Stimulated activated CD8-positive, alpha-beta memory T cell treated with anti-CD3 and anti-CD28 coated beads, Interleukin-7, amount 100 ng/mL, for 24 hours (primary cell): ENCODE data around the gene SMAD3.
"Not testable (repeated sequence)": the region's sequence is repeated elsewhere in the genome, so short reads cannot be mapped to it uniquely, and the experiment has no call there.

Experiments used
- DNase-seq: peaks from one replicate; pipeline ENCODE4 v3.0.0-alpha.2; 2020; ENCODE audit warnings: low read depth

SMAD3 gene

GRCh38 chr15:67065531-67066005 is at the start of gene SMAD3:
Gene SMAD3, plus strand, starts transcription at chr15:67065602. Its CDS starts 553 bp downstream, at chr15:67066155.
- DNase-seq = peak; percentile 38

GRCh38 chr15:67017311-67017710 is 48.1 kb upstream of the SMAD3 start:
- DNase-seq = no peak

GRCh38 chr15:67018026-67018425 is 47.4 kb upstream of the SMAD3 start:
- no peak for DNase-seq

DNA sequence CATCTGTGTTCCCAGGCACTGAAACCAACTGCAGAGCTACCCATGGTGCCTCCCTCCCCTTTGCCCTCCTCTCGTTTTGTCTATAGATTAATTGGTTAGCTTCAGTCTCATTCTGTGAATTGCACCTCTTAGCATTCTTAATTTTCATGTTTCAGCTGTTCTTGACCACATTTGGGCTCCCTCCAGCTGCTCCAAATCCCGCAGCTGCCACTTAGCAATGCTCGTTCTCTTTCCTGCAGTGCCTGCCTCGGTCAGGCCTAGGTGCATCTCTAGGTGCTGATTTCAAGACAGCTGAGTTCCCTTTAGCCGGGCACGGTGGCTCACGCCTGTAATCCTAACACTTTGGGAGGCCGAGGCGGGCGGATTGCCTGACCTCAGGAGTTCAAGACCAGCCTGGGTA is 47.0 kb upstream of the SMAD3 start:
- no peak for DNase-seq

- no peak for DNase-seq
Observed at GRCh38 chr15:67019069-67019468, 46.3 kb upstream of the SMAD3 start.

DNA sequence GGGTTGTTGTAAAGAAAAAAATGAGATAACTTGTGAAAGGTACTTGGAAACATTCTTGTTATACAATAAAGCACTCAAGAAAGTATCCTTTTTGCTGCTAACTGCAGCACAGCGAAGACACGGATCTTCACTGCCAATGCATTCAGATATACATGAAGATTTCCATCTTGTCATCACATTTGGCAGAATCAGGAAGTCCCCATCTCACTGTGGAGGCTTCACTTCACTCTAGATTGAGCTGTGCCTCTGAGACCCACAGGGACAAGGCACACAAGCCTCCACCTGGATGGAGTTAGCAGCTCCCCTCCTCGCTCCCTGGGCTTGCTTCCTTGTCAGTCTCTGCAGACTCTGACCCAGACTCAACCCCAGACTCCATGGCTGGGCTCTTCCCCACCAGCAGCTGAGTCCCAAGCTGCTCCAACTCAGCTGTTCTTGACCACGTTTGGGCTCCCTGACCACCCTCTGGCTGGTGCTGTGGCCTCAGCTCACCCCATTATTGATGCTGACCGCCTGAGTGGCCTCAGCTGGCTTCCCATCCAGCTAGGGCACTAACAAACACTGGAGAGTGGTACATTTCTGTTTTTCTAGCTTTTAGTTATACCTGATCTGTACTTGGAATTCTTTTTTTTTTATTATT is 45.4 kb upstream of the SMAD3 start:
- DNase-seq = no peak

- DNase-seq = not testable (repeated sequence)
Observed at GRCh38 chr15:67020668-67021067, 44.7 kb upstream of the SMAD3 start.

DNA sequence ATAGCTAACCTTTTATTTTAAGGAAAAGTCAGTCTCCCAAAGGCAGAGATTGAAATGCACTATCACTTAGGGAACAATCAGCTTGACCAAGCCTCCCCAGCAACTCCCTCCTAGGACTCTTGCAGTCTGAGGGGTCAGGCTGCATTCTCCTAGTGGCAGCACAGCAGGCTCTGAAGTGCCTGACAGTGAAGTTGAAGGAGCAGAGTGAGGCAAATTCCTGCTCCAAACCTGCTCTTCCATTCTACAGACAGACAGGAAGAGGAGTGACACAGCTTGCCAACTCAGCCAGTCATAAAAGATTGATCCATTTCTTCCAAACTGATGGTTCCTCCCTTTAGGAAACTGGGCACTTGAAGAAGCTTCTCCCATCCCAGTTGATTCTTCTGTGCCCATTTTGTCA is 43.9 kb upstream of the SMAD3 start:
- no peak for DNase-seq

GRCh38 chr15:67022587-67023105 is 42.8 kb upstream of the SMAD3 start:
- DNase-seq = no peak

DNA sequence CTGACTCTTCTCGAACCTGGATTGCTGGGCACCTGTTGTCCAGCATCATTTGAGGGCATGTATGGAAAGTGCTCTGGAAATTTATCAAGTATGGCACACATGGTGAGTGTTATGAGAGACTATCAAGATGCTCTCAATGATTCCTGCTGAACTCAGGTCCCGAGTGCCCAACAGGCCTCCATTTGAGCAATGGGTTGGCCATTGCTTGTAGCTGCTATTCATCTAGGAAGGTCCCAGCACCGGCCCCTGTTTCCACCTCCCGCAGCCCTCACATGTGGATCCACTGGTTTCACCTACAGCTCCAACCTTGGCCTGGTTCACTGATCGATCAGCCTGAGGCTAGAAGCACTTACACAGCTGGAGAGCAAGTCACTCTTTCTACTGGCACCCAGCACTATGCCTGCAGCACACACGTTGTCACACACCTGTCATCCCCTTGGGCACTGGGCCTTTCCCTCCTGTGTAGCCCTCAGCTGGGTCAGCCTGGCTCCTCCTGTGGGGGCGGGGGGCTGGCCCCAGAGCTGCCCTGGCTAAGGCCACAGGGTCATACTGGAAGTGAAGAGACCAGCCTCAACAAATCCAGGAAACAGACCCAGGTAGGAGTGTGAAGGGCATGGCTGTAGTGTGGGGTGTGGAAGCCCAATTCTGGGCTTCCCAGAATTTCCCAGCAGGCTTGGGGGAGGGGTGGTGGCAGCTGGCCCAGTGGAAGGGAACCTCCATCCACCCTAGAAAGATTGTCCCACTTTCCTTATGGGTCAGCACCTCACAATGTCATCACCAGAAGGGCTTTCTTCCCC is 41.7 kb upstream of the SMAD3 start:
- DNase-seq = no peak

- no peak for DNase-seq
Observed at GRCh38 chr15:67024314-67024997, 40.9 kb upstream of the SMAD3 start.

- no peak for DNase-seq
Observed at GRCh38 chr15:67024998-67025368, 40.4 kb upstream of the SMAD3 start.

DNA sequence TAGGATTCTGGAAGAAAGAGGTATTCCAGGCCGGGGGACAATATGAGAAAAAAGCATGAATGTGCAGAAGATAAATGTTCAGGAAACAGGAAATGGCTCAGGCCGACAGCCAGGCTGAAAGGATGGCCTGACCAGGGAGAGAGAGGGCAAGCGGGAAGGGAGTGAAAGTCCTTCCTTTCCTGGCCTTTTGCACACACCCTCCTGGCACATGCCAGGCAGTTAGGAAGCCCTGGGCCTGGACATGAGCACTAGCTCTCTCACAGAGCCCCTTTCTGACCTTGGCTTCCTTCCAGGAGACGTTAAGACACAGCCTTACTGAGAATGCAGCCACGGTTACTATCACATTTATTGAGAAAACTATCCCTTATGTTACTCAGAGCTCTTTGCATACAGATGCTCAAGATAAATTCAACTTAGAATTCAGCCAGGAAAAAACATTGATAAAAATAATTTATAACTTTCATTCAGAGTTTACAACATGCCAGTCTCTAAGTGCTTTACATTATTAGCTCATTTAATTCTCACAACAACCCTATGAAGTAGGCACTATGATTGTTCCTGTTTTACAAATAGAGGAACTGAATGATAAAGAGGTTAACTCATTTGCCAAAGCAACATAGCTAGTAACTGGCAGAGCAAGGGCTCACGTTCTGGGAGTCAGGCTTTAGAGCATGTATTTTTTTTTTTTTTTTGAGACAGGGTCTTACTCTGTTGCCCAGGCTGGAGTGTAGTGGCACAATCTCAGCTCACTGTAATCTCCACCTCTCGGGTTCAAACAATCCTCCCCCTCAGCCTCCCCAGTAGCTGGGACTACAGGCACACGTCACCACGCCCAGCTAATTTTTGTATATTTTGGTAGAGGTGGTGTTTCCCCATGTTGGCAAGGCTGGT is 39.4 kb upstream of the SMAD3 start:
- no peak for DNase-seq

DNA sequence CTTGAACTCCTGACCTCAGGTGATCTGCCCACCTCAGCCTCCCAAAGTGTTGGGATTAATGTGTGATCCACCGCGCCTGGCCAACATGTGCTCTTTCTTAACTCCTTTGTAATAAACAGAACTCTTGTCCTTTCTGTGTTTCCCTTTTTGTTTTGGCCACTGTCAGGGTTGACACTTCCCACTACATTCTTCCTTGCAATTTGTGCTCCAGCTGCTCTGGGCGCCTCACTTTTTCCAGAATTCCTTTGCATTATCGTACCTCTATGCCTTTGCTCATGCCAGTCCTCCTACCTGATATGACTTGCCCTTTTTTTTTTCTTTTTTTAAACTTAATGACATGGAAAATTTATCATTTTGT is 38.8 kb upstream of the SMAD3 start:
- DNase-seq = no peak

GRCh38 chr15:67028440-67028839 is 37.0 kb upstream of the SMAD3 start:
- DNase-seq = not testable (repeated sequence)

GRCh38 chr15:67030036-67030762 is 35.2 kb upstream of the SMAD3 start:
- no peak for DNase-seq

DNA sequence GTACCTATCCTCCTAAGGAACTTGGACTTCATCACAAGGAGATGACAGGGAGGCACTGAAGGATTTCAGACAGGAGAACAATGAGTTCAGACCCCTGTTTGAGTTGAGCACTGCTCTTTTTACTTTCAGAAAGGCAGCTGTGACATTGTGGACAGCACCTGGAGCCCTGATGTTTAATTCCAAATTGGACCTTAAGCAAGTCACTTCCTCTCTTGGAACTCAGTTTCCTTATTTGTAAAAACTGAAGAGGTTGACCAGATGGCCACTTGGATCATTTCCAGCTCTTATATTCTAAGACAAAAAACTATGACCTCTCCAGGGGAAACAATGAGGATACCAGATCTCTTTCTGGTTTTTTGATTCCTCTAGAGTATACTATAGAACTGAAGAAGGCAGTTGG is 34.1 kb upstream of the SMAD3 start:
- no peak for DNase-seq

DNA sequence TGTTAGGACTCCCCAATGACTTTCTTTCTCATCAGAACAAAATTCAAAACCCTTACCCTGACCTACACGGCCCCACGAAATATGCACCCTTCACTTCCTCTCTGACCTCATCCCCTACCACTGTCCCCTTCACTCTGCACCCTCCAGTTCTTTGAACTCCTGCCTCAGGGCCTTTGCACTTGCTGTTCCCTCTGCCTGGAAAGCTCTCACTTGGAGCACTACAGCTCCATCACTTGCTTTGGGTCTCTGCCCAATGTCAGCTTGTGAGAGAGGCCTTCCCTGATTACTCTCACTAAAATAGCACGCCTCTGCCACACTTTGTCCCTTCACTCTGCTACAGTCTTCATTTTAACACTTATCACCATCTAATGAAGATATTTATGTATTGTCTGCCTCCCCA is 32.8 kb upstream of the SMAD3 start:
- DNase-seq = no peak

- DNase-seq = no peak
Observed at GRCh38 chr15:67033012-67033411, 32.4 kb upstream of the SMAD3 start.

DNA sequence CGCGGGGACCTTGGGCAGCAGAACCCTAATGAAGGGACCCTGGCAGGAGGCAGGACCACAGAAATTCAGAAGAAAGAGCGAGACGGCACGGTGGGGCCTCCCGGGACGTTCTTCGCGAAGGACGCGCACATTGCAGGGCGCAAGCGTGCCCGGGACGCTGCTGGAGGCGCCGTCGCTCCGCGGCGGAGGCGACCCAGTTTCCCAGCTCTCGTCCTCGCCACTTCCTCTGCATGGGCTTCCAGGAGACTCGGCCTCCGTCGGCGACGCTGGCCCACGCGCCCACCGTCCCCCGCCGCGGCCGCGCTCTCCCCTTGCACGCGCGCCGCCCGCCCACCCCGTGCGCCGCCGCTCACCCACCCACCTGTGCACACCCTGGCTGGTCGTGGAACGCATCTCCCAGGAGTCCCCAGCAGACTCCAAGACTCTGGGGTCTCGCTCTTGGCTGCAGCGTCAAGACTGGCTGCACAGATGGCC is 31.8 kb upstream of the SMAD3 start:
- no peak for DNase-seq

GRCh38 chr15:67035886-67036285 is 29.5 kb upstream of the SMAD3 start:
- DNase-seq = no peak
